Measurements from ENCODE around the gene PGRMC1.
A peak's percentile ranks its signal among the peaks of the same experiment; 100 is the strongest.
"Not testable (repeated sequence)": the region's sequence is repeated elsewhere in the genome, so short reads cannot be mapped to it uniquely, and the experiment has no call there.

PGRMC1 gene

DNA sequence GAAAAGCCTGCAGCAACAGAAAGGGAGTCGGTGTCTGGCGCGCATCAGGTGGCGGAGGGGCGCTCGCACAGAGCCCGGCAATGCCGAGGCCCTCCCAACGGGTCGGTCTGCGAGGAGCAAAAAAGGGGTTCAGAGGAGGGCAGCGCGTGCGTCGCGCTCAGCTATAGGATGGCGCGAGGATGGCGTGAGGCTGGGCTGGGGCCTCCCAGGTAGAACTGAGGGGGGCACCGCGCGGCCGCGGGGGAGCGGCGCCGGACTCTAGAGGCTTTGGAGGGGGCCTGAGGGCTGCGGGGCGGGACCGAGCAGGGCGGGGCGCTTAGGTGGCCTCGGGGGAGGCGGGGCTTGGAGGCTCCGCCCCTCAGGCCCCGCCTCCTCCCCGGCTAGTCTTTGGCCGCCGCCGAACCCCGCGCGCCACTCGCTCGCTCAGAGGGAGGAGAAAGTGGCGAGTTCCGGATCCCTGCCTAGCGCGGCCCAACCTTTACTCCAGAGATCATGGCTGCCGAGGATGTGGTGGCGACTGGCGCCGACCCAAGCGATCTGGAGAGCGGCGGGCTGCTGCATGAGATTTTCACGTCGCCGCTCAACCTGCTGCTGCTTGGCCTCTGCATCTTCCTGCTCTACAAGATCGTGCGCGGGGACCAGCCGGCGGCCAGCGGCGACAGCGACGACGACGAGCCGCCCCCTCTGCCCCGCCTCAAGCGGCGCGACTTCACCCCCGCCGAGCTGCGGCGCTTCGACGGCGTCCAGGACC is at the start of gene PGRMC1:
Gene PGRMC1 (plus strand): TSS at position 414 of the 751 bp plus-strand sequence. CDS start 79 bp downstream, at position 493.
- peak; percentile 78 for DNase-seq

DNA sequence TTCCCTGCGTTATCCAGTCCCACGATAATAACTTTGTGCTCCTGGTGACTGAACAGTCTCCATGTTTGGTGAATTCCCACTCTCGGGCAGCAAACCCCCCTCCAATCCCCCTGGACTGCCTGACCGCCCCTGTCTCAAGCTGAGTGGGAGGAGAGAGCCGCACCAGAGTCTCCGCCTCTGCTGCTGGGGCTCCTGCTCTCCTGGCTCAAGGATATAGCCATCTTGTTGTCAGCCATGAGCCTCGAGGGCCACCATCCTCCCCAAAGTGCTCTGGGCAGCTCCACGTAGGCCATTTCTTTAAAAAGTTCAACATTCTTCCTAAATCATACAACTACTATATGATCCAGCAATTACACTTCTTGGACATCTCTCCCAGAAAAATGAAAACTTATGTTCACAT is 49.3 kb upstream of the PGRMC1 start:
- no peak for DNase-seq

DNA sequence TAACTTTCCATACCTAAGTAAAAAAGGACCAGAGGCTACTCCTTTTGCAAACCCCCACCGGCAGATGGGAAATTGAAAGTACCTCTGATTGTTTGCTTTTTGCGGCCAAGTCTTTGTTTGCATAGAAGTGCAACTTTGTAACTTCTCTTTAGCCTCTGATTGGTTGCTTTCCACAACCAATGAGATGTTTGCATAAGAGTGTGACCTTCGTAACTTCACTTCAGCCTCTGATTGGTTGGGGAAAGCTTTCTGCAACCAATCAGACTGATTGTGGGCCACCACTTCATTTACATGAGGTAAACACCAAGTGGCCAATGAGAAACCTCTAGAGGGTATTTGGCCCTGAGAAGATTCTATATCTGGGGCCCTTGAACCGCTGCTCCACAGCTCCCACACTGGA is 48.8 kb upstream of the PGRMC1 start:
- DNase-seq = no peak

DNA sequence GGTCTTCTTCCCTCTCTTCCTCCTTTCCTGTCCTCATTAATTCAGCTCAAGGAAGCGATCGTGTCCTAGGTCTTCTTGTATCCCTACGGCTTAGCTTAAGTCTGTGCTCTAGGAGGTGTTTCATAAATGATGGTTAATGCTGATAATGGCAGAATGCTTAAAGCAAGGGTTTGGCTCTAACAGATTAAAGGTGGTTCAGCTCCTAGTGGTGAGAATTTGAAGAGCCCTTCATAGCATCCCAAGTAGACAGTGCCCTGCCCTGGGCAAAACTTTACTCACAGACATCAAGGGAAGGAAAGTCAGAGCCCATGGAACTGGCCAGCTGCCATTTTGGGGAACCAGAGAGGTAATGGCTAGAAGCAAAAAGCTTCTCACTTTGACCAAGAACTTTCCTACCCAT is 47.0 kb upstream of the PGRMC1 start:
- no peak for DNase-seq

DNA sequence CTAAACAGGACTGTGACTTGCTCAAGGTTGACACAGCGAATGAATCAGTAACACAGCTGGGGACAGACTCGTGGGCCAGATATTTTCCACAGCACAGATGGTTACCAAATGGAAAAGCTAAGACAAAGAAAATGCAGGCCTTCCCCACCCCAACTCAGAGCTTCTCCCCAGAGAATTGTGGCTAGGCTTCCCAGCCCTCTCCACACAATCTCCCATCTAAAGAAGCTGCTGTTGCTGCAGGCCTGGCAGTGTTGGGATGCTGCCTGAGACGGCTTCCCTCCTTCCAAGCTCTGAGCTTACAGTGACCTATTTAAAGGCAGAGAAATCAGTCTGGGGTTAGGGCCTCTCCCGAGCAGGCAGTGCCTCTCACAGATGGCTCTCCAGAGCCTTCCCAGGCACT is 46.5 kb upstream of the PGRMC1 start:
- DNase-seq = no peak

DNA sequence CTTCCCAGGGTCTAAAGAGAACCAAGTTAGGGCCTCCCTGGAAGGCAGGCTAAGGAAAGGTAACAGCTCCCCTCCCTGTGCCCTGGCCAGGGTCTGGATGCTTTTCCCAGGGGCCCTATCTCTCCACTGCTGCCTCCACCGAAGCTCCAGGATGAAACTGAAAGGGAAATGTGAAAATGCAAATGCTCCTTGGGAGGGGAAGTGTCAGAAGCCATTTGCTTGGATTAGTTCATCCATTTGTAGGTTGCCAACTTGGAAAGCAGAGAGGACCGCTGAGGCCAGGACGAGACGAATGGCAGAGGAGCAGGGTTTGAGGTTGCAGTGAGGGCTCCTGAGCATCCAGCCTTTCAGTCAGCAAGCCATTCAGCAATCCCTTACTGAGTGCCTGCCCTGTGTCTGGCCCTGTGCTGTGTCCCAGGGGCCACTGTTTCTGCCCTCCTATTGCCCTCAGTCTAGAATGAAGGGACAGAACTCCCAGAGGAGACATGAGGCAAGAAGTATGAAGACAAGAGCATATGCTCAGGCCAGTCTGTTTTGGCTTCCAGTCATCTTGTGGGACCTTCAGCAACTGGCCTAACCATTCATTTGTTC is 45.9 kb upstream of the PGRMC1 start:
- no peak for DNase-seq

DNA sequence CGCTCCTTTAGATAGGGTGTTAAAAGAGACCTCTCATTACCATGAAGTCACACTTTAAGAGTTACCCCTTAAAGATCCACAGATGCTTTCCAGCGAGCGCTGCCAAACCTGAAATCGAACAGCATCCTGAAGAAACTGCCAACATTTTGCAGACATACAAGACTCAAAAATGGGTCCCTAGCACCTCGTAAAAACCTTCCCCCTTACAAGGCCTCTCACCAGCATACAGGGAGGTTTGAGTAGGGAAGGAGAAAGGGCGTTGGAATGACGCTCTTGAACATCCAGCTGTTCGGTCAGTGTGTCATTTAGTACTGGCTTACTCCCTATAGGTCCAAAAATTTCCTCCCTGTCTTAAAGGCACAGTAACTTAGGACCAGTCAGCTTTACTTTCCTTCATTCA is 45.3 kb upstream of the PGRMC1 start:
- DNase-seq = no peak

DNA sequence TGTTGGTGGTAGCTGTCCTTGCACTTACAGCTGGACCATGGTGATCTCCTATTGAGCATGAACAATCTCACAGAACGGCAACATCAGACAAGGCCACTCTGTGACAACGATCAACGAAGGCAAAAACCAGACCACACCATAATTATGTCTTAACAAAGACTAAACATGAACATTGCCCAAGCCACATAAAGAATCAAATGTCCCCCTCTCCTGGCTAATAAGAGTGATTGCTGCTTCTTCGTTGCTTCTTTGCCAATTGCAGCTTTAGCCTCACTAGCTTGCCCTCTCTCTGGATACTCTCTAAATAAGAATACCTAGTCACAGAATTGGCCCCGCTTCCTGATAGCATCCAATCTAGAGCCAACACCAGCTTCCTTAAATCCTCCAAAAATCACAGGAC is 41.5 kb upstream of the PGRMC1 start:
- DNase-seq = no peak

DNA sequence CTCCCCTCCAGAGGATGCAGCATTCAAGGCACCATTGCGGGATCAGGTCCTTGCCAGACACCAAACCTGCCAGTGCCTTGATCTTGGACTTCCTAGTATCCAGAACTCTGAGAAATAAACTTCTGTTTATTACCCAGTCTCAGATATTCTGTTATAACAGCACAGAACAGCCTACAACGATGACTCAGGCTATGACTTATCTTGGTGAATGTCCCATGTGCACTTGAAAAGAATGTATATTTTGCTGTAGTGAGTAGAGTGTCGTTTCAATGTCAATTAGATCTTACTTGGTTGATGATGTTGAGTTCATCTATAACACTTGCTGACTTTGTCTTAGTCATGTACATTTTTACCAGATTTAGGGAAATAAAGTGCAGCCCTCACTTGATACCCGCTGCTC is 34.5 kb upstream of the PGRMC1 start:
- DNase-seq = no peak

DNA sequence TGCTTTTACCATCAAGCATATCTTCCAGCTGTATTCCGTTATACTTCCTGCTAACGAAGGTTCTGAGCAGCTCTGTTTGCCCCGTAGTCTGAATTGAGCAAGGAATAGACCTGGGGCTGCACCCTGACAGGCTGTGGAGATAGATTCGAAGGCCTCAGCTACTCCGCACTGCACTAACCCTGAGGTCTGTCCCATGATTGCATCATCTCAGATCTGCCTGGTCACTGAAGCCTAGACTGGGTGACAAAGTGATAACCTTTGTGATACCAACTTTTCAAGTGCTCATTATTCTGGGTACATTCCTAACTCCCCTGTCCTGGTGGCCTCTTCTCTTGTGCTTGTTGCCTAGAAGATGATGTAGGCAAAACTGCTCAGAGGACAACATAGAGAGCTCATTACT is 29.9 kb upstream of the PGRMC1 start:
- DNase-seq = no peak

DNA sequence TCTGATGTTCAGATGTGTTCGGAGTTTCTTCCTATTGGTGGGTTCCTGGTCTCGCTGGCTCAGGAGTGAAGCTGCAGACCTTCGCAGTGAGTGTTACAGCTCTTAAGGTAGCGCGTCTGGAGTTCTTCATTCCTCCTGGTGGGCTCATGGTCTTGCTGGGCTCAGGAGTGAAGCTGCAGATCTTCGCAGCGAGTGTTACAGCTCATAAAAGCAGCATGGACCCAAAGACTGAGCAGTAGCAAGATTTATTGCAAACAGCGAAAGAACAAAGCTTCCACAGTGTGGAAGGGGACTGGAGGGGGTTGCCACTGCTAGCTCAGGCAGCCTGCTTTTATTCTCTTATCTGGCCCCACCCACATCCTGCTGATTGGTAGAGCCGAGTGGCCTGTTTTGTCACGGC is 28.6 kb upstream of the PGRMC1 start:
- DNase-seq = not testable (repeated sequence)

DNA sequence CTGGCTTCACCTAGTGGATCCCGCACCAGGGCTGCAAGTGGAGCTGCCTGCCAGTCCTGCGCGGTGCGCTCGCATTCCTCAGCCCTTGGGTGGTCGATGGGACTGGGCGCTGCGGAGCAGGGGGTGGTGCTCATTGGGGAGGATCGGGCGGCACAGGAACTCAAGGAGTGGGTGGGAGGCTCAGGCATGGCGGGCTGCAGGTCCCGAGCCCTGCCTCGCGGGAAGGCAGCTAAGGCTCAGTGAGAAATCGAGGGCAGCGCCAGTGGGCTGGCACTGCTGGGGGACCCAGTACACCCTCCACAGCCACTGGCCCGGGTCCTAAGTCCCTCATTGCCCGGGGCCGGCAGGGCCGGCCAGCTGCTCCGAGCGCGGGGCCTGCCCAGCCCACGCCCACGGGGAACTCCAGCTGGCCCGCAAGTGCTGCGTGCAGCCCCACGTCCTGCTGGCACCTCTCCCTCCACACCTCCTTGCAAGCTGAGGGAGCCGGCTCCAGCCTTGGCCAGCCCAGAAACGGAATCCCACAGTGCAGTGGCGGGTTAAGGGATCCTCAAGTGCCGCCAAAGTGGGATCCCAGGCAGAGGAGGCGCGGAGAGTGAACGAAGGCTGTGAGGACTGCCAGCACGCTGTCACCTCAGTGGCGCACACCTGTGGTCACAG is 27.6 kb upstream of the PGRMC1 start:
- DNase-seq = no peak

DNA sequence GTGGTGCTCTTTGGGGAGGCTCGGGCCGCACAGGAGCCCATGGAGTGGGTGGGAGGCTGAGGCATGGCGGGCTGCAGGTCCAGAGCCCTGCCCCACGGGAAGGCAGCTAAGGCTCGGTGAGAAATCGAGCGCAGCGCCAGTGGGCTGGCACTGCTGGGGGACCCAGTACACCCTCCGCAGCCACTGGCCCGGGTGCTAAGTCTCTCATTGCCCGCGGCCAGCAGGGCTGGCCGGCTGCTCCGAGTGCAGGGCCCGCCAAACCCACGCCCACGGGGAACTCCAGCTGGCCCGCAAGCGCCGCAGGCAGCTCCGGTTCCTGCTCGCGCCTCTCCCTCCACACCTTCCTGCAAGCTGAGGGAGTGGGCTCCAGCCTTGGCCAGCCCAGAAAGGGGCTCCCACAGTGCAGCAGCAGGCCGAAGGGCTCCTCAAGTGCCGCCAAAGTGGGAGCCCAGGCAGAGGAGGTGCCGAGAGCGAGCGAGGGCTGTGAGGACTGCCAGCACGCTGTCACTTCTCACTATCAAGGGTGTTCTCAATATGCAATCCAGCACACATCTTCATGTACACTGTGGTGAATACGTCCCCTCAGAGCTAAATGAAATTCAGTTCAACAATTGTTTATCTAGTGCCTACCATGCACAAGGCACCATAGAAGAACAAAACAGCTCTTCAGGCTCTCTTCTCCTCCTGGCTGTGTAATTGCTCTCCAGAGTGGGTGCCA is 25.0 kb upstream of the PGRMC1 start:
- not testable (repeated sequence) for DNase-seq

DNA sequence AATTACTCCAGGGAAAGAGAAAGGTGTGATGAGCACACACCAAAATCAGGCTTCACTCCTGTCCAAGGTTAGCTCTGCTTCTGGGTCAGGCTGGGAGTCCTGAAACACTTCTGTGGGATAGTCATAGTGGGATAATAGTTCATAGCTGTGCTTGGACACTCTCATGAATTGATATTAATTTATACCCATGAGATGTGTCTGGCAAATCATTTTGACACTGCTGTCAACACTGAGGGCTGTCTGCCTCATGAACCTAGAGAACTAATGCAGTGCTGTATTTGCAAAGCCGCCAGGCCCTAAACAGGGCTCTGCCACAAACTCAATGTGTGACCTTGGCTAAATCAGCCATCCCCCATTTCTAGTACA is 24.5 kb upstream of the PGRMC1 start:
- no peak for DNase-seq

DNA sequence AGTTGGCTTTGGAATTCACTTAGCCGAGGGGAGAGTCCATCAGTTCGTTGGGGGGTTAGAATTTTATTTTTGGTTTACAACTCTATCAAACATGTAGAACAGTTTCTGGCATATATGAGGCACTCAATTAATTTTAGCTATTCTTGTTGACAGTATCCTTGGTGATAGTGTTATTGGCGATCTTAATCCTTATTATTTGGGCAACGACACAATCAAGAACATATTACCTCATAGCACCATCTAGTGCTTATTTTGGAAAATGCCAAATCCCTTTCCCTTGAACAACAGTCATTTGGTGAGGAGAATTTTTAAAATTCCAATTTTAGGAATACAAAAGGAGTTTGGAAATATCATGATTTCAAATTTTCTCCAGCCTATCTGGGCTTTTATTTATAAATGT is 17.9 kb upstream of the PGRMC1 start:
- no peak for DNase-seq

DNA sequence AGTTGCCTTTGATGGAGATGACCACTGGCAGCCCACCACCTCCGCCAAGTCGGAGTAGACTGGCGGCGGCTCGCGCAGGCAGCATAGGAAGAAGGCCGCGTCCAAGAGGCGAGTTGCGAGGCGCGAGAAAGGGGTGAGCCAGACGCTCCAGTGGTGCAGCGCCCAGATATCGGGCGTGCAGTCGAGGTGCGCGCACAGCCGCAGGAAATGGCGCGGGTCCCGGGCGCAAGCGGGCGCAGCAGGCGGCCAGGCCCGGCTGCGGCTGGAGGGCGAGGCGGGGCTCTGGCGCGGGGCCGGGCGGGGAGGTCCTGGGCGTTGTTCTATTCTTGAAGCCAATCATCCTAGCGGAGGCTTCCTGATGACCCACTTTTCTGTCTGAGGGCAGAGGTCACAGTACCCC is 13.2 kb upstream of the PGRMC1 start:
- no peak for DNase-seq

DNA sequence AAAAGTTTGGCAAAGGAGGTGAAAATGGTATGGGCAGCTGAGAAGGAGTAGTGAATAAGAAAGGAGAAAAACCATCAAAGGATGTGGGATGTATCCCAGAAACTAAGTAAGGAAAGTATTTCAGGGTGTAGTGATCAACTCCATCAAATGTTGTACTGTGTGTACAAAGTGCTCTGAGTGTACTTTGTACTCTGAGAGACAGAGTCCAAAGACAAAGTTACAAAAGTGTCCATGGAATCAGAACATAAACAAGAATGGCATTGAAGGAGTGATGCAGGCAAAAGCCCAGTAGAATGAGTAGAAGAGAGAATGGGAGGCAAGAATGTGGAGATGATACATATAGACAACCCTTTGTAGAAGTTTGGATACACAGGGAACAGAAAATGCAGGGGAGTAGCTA is 12.3 kb upstream of the PGRMC1 start:
- DNase-seq = no peak

DNA sequence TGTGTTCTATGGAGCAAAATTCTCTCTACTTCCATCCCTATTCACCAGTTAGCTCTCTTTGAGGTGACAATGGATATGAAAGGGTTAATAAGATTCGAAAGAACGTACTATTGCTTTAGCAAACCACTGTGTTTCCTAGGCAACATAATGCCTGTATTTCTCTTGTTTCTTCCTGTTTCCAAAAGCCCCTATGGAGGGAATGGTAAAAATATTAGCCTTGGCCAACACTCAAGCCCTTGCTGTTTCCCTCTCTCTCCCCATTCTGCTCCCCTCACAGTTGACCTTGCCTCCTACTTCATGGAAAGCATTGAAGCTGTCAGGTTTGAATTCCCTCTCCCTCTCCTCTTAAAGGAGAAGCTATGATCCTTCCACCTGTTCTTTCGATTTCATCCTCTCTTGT is 9.6 kb upstream of the PGRMC1 start:
- no peak for DNase-seq

DNA sequence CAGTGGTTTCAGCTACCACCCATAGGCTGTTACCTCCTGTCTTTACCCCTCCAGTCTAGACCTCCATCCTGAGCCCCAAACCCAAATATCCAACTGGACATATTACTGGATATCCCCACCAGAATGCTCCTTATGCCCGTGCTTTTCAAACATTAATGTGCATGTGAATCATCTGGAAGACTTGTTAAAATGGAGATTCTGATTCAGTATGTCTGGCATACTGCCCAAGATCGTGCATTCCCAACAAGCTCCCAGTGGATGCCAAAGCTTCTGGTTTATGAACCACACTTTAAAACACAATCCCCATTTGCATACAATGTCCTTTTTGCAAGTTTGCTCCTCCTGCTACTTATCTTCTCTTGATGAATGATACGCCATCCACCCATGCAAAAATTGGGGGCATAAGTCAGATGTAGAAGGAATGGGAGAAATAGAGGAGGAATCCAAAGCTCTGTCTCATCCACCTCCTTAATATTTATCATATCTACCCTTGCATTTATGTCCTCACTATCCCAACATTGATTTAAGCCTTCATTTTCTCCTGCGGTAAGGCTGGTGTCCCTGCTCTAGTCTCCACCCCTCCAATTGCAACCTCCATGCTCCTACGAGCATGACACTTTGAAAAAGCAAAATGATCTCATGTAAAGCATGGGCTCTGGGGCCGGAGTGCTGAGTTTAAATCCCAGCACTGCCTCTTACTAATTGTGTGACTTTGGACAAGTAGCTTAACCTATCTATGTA is 7.4 kb upstream of the PGRMC1 start:
- no peak for DNase-seq

DNA sequence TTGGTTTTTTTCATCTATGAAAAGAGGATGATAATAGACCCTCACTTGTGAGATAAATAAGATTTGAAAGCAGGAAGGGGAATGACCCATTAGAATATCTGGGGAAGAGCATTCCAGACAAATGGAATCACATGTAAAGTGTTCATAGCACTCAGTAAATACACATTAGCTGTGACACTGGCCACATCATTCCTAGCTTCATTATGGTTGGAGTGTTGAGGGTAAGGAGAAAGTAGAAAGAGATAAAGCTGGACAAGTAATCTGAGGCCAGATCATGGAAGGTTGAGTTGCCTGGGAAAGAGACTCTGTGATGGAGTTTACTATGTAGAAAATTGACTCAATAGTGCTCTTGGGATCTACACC is 6.9 kb upstream of the PGRMC1 start:
- no peak for DNase-seq

DNA sequence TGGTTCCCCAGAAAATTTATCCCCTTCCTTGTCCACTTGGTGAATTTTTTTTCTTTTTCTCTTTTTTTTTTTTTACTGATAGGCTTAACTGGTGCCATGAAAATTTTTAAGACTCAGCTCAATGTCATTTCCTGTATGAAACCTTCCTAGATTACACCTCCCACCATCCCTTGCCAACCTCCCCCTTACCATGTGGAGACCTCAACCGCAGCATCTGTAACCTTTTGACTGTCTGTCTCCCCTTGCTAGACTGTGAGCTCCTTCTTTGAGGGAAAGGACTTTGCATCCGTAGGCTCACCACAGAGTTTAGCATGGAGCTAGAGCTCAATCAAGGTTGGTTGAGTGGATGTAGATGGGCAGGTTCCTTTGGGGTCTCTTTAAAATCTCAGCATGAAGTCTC is 5.2 kb upstream of the PGRMC1 start:
- no peak for DNase-seq

DNA sequence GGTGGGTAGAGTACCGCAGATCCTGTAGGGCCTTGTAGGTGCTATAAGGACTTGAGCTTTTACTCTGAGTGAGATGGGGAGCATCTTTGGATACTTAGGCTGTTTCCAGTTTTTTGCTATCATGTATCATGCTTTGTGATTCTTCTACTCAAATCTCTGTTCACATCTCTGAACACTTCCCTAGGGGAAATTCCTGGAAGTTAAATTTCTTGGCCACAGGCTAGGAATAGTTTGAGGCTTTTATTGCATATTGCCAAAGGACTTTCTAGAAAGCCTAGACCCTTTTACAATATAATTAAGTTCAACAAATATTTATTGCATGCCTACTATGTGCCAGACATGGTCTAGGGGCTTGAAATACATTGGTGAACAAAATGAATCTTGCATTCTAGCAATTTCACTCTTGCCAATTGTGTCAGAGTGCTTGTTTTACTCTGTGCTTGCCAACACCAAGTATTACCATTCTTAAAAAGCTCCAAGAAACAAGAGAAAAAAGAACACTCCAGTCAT is 4.1 kb upstream of the PGRMC1 start:
- DNase-seq = no peak

DNA sequence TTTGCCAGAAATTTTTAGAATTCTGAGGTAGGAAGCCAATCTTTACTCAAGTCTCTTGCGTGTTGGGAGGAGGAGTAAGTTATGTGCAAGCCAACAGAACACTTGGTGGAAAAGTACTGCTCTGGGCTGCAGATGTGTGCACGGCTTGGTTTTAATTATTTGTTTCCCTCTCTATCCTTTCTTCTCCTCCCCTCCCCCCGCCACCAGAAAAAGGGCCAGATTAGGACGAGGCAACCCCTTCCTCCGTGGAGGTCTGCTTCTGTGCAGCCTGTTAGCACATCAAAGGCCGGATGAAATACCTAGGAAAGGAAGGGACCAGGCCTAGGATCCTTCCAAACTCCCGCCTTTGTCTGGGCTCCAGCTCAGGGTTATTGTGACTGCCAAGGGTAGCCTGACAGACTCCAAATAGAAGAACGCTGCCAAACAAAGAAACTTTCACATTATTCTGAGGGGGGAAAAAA is 1.0 kb upstream of the PGRMC1 start:
- DNase-seq = no peak

Data from activated T-cell treated with anti-CD3 and anti-CD28 coated beads, Interleukin-2, amount 50 U/mL, for 1 hour (primary cell).